ENCODE results near the gene LAMB2. TPM values are rescaled to one million over a fixed set of nuclear protein-coding genes. Genes with fewer than 3 reads are reported as not detected.

LAMB2 gene
- total and polyA plus RNA-seq, 10 donors: 97.7 to 376 (median 274) TPM

- H3K27ac ChIP-seq: no peak overlapping the region
- H3K36me3 ChIP-seq: peaks cover 6 to 82% (median 54%) of the 10 kb centered on the region in 6 donors
- peaks cover 14 to 32% (median 22%) of the 10 kb centered on the region in 6 donors for H3K4me1 ChIP-seq
- intact Hi-C loops (cut with DNase I; ENCODE audit: low total_unique reads): no loop called here
- no peak overlapping the region for H3K4me3 ChIP-seq
- DNase-seq: peak; percentile 46
- no peak for TF ChIP-seq POLR2A (IDR thresholded peaks at IDR 0.05)
- TF ChIP-seq CTCF (IDR thresholded peaks at IDR 0.05 in 8 of 11, conservative IDR thresholded peaks at IDR 0.05 in 3 of 11): no peak
- no peak for TF ChIP-seq POLR2AphosphoS5 (IDR thresholded peaks at IDR 0.05)
- WGBS, 5 donors: 93 to 95% (median 94%) methylated on average over 10 to 13 of the region's 13 CpGs
- no peaks in the 10 kb centered on the region for H3K27me3 ChIP-seq (replicated peaks in 1 of 7)
- no peaks in the 10 kb centered on the region for H3K9me3 ChIP-seq
Observed at GRCh38 chr3:49098910-49099630, 33.8 kb downstream of the LAMB2 start.

- Histone ChIP-seq H3K4me3 (no peak overlapping the region), H3K36me3 (peaks cover 6 to 80% (median 54%) of the 10 kb centered on the region in 6 donors), H3K27ac (no peak overlapping the region), H3K9me3 (no peaks in the 10 kb centered on the region), H3K27me3 (replicated peaks in 1 of 7) (no peaks in the 10 kb centered on the region), H3K4me1 (peaks cover 8 to 25% (median 15%) of the 10 kb centered on the region in 6 donors)
- 51 to 75% (median 60%) methylated on average over 2 to 5 of the region's 5 CpGs for WGBS, 5 donors
- DNase-seq: no peak
- intact Hi-C loops (cut with DNase I; ENCODE audit: low total_unique reads): no loop called here
- TF ChIP-seq POLR2A (IDR thresholded peaks at IDR 0.05) (no peak), CTCF (IDR thresholded peaks at IDR 0.05 in 8 of 11, conservative IDR thresholded peaks at IDR 0.05 in 3 of 11) (no peak)
Observed at GRCh38 chr3:49098429-49098828, 34.4 kb downstream of the LAMB2 start.

- peak; percentile 98 for DNase-seq
- H3K27me3 ChIP-seq (replicated peaks in 1 of 7): no peaks in the 10 kb centered on the region
- WGBS, 5 donors: 0 to 1% (median 1%) methylated on average over 39 to 65 of the region's 65 CpGs
- H3K36me3 ChIP-seq: peaks cover 3 to 67% (median 19%) of the 10 kb centered on the region in 6 donors
- peak within 1 kb of the TSS; percentile 76 to 100 (median 99) for H3K4me3 ChIP-seq
- H3K27ac ChIP-seq: peak within 1 kb of the TSS; percentile 86 to 99 (median 98)
- peaks cover 39 to 54% (median 49%) of the 10 kb centered on the region in 6 donors for H3K4me1 ChIP-seq
- intact Hi-C loops (cut with DNase I; ENCODE audit: low total_unique reads): no loop called here
- H3K9me3 ChIP-seq: no peaks in the 10 kb centered on the region
- TF ChIP-seq POLR2AphosphoS5 (IDR thresholded peaks at IDR 0.05): peak; percentile 91 to 93 (median 91)
- peak in 10 of 11 experiments; percentile 13 to 61 (median 54) for TF ChIP-seq CTCF (IDR thresholded peaks at IDR 0.05 in 8 of 11, conservative IDR thresholded peaks at IDR 0.05 in 3 of 11)
- TF ChIP-seq POLR2A (IDR thresholded peaks at IDR 0.05): peak in 1 of 3 donors; percentile 38
Observed at GRCh38 chr3:49093853-49094767, 38.7 kb downstream of the LAMB2 start, which contains the start of gene QRICH1. QRICH1 (minus strand) TSS chr3:49094071; CDS start chr3:49077017, 17,054 bp downstream.
